Loucy (cell line): ENCODE results near the gene PIK3R1.

Experiments
- CTCF ChIP-seq: fragments of 200-600 bp; sonication (generic); conservative IDR thresholded peaks from 2 replicates; pipeline ENCODE4 v1.5.1; 2014; ENCODE audit warnings: mild to moderate bottlenecking, antibody characterized with exemption, low read length
- EZH2phosphoT487 ChIP-seq: fragments of 200-600 bp; IDR thresholded peaks from 2 replicates; pipeline ENCODE4 v1.6.1; 2018; ENCODE audit warnings: antibody characterized with exemption, mild to moderate bottlenecking, moderate library complexity, borderline replicate concordance

- TF ChIP-seq CTCF (no peak), EZH2phosphoT487 (no peak)
These were observed 890 bp downstream of the PIK3R1 start for GRCh38 chr5:68216245-68217046.
